Astrocyte (in vitro differentiated cells and primary cell): ENCODE measurements around the gene PDGFRB. TPM values are rescaled to one million over a fixed set of nuclear protein-coding genes. Genes with fewer than 3 reads are reported as not detected.

Experiments used
- DNase-seq: peaks from one replicate; pipeline ENCODE4 v3.0.0-alpha.2; 2010; ENCODE audit warnings: low read depth
- FAIRE-seq: peaks from 2 replicates; lab custom pipeline; 2011; peaks lifted over from hg19 to GRCh38; lab: Jason Lieb, UNC
- H2AFZ ChIP-seq: 2 replicates; pipeline ENCODE4 v1.6.0; 2012; ENCODE audit warnings: low read depth, low read length, inconsistent platforms
- H3K27ac ChIP-seq: 2 replicates; pipeline ENCODE4 v1.5.1; 2011; ENCODE audit warnings: low read depth, low read length, inconsistent platforms
- H3K27me3 ChIP-seq: 2 replicates; pipeline ENCODE4 v1.6.0; 2011; ENCODE audit warnings: low read length, inconsistent platforms; ENCODE audit not compliant: insufficient read depth
- H3K36me3 ChIP-seq: 2 replicates; pipeline ENCODE4 v1.5.1; 2011; ENCODE audit warnings: low read length, inconsistent platforms; ENCODE audit not compliant: insufficient read depth
- H3K4me1 ChIP-seq: 2 replicates; pipeline ENCODE4 v1.5.1; 2011; ENCODE audit warnings: low read length, inconsistent platforms; ENCODE audit not compliant: insufficient read depth
- H3K4me2 ChIP-seq: 2 replicates; pipeline ENCODE4 v1.6.0; 2012; ENCODE audit warnings: low read length, inconsistent platforms
- H3K4me3 ChIP-seq: 2 replicates; pipeline ENCODE4 v1.5.1; 2011; ENCODE audit warnings: low read depth, mild to moderate bottlenecking, low read length, inconsistent platforms; ENCODE audit not compliant: insufficient read depth
- H3K79me2 ChIP-seq: 2 replicates; pipeline ENCODE4 v1.6.0; 2012; ENCODE audit warnings: mild to moderate bottlenecking, low read length, inconsistent platforms; ENCODE audit not compliant: insufficient read depth
- H3K9ac ChIP-seq: 2 replicates; pipeline ENCODE4 v1.6.0; 2012; ENCODE audit warnings: mild to moderate bottlenecking, low read length, inconsistent platforms
- H3K9me3 ChIP-seq: 2 replicates; pipeline ENCODE4 v1.5.1; 2012; ENCODE audit warnings: low read depth, mild to moderate bottlenecking, low read length, inconsistent platforms; ENCODE audit not compliant: insufficient read depth
- H4K20me1 ChIP-seq: 2 replicates; pipeline ENCODE4 v1.6.0; 2012; ENCODE audit warnings: low read length, inconsistent platforms; ENCODE audit not compliant: insufficient read depth
- H3K27ac Mint-ChIP-seq: one replicate; pipeline ENCODE4 v1.8.0; 2021; ENCODE audit warnings: mild to moderate bottlenecking, mixed read lengths; ENCODE audit not compliant: unreplicated experiment
- H3K27me3 Mint-ChIP-seq: one replicate; pipeline ENCODE4 v1.8.0; 2021; ENCODE audit warnings: low read depth, mixed read lengths; ENCODE audit not compliant: unreplicated experiment
- H3K36me3 Mint-ChIP-seq: one replicate; pipeline ENCODE4 v1.8.0; 2021; ENCODE audit warnings: low read depth, mixed read lengths; ENCODE audit not compliant: unreplicated experiment
- H3K4me1 Mint-ChIP-seq: one replicate; pipeline ENCODE4 v1.8.0; 2021; ENCODE audit warnings: low read depth, mixed read lengths; ENCODE audit not compliant: unreplicated experiment
- H3K4me3 Mint-ChIP-seq: one replicate; pipeline ENCODE4 v1.8.0; 2021; ENCODE audit warnings: mild to moderate bottlenecking, moderate library complexity, mixed read lengths; ENCODE audit not compliant: unreplicated experiment
- H3K9me3 Mint-ChIP-seq: one replicate; pipeline ENCODE4 v1.8.0; 2021; ENCODE audit warnings: mild to moderate bottlenecking, mixed read lengths; ENCODE audit not compliant: unreplicated experiment
- EZH2 ChIP-seq: IDR thresholded peaks from 2 replicates; pipeline ENCODE4 v1.6.1; 2012; ENCODE audit warnings: mild to moderate bottlenecking, low read length, inconsistent platforms; ENCODE audit not compliant: insufficient read depth
- total RNA-seq: library from RNA; stranded (reverse); gene quantifications from 2 replicates; pipeline ENCODE4 v1.2.1, GENCODE V29; 2021
- TF ChIP-seq, protein P1 (sequence below): IDR thresholded peaks from 2 replicates; pipeline ENCODE4 v1.5.1; 2011; ENCODE audit warnings: low read depth, mild to moderate bottlenecking, inconsistent platforms, low read length, moderate library complexity; ENCODE audit not compliant: insufficient read depth

The PDGFRB gene
- total RNA-seq, 1 donor from 2014 or later = 78.8 TPM

GRCh38 chr5:150120617-150121447 lies 34.8 kb downstream of the PDGFRB start:
- Histone ChIP-seq H2AFZ (no peak overlapping the region), H3K27ac (no peak overlapping the region), H3K4me3 (no peak overlapping the region), H3K4me2 (no peak overlapping the region), H3K9me3 (no peaks in the 10 kb centered on the region), H3K27me3 (no peaks in the 10 kb centered on the region), H3K36me3 (peaks cover 41% of the 10 kb centered on the region), H4K20me1 (no peaks in the 10 kb centered on the region), H3K79me2 (no peaks in the 10 kb centered on the region), H3K4me1 (no peaks in the 10 kb centered on the region), H3K9ac (no peak overlapping the region)
- FAIRE-seq (no peak), DNase-seq (no peak)
- TF ChIP-seq EZH2 = no peak
- TF ChIP-seq, protein P1, sequence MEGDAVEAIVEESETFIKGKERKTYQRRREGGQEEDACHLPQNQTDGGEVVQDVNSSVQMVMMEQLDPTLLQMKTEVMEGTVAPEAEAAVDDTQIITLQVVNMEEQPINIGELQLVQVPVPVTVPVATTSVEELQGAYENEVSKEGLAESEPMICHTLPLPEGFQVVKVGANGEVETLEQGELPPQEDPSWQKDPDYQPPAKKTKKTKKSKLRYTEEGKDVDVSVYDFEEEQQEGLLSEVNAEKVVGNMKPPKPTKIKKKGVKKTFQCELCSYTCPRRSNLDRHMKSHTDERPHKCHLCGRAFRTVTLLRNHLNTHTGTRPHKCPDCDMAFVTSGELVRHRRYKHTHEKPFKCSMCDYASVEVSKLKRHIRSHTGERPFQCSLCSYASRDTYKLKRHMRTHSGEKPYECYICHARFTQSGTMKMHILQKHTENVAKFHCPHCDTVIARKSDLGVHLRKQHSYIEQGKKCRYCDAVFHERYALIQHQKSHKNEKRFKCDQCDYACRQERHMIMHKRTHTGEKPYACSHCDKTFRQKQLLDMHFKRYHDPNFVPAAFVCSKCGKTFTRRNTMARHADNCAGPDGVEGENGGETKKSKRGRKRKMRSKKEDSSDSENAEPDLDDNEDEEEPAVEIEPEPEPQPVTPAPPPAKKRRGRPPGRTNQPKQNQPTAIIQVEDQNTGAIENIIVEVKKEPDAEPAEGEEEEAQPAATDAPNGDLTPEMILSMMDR = no peak
- Mint-ChIP-seq H3K27me3 (peaks cover 2% of the 10 kb centered on the region), H3K9me3 (no peaks in the 10 kb centered on the region), H3K36me3 (peaks cover 37% of the 10 kb centered on the region), H3K27ac (no peak overlapping the region), H3K4me1 (peaks cover 6% of the 10 kb centered on the region), H3K4me3 (no peak overlapping the region)

- Histone ChIP-seq H3K4me2 (no peak overlapping the region), H2AFZ (no peak overlapping the region), H3K27ac (no peak overlapping the region), H3K9me3 (no peaks in the 10 kb centered on the region), H3K4me1 (no peaks in the 10 kb centered on the region), H4K20me1 (no peaks in the 10 kb centered on the region), H3K27me3 (no peaks in the 10 kb centered on the region), H3K79me2 (no peaks in the 10 kb centered on the region), H3K36me3 (peaks cover 36% of the 10 kb centered on the region), H3K9ac (no peak overlapping the region), H3K4me3 (no peak overlapping the region)
- FAIRE-seq (no peak), DNase-seq (no peak)
- Mint-ChIP-seq H3K27me3 (peaks cover 2% of the 10 kb centered on the region), H3K27ac (no peak overlapping the region), H3K4me3 (no peak overlapping the region), H3K4me1 (peaks cover 6% of the 10 kb centered on the region), H3K36me3 (peaks cover 30% of the 10 kb centered on the region), H3K9me3 (no peaks in the 10 kb centered on the region)
- TF ChIP-seq EZH2 = no peak
- TF ChIP-seq, protein P1 = no peak
Observed at GRCh38 chr5:150120062-150120441, 35.6 kb downstream of the PDGFRB start.
